ENCODE results near the gene PBX4.

PBX4 gene

GRCh38 chr19:19549804-19550464 is 68.6 kb downstream of the PBX4 start:
- CTCF ChIA-PET, result interaction anchor here (1.1 to 16.5 kb wide), 5 partner anchors 9 to 90 kb away, joined by 3 to 251 read pairs (median 3); partner anchors contain the start of genes CILP2 and YJEFN3
- TF ChIP-seq, protein P1, sequence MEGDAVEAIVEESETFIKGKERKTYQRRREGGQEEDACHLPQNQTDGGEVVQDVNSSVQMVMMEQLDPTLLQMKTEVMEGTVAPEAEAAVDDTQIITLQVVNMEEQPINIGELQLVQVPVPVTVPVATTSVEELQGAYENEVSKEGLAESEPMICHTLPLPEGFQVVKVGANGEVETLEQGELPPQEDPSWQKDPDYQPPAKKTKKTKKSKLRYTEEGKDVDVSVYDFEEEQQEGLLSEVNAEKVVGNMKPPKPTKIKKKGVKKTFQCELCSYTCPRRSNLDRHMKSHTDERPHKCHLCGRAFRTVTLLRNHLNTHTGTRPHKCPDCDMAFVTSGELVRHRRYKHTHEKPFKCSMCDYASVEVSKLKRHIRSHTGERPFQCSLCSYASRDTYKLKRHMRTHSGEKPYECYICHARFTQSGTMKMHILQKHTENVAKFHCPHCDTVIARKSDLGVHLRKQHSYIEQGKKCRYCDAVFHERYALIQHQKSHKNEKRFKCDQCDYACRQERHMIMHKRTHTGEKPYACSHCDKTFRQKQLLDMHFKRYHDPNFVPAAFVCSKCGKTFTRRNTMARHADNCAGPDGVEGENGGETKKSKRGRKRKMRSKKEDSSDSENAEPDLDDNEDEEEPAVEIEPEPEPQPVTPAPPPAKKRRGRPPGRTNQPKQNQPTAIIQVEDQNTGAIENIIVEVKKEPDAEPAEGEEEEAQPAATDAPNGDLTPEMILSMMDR (IDR thresholded peaks at IDR 0.05; ENCODE audit: control extremely low read depth, extremely low read depth, low read depth, missing control alignments), result no peak
- POLR2A ChIA-PET, result no interaction called here
- DNase-seq (ENCODE audit: extremely low spot score), result no peak

DNA sequence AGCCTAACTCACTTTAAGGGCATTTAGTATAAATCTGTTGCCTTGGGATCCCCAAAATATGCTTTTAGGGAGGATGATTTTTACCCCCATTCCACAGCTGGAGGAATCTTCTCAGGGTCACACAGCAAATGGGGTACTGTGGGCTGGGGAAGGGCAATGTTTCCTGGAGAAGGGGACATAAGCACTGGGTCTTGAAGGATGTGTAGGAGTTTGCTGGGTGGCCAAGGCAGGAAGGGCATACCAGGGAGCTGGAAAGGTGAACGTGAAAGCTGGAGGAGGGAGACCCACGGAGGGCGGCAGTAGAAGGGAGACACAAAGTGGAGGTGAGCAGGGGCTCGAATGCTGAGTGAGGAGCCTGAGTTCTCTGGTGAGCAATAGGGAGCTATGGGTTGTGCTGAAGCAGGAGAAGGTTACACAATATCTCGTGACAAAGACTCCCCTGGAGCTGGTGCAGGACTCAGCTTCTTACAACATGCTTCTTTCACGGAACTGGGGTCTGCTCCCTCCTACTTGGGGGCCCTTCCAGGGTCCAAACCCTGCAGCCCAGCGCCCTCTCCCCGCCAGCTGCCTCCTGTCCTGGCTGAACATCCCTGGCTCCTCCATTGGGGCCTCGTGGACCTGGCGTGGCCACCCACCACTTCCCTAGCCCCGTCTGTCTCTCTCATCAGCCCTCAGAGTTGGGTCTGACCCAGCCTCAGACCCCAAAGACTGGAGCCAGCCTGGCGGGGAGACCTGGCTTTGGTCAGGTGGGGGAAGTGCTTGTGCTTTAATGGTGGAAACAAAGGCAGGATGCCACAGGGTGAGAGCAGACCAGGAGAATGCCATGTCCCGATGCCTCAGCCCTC is 69.3 kb downstream of the PBX4 start:
- ChIA-PET POLR2A (no interaction called here), CTCF (interaction anchor here (1.1 to 16.5 kb wide), 4 partner anchors 9 to 91 kb away, joined by 3 to 251 read pairs (median 4); partner anchors contain the start of genes CILP2 and YJEFN3)
- no peak for DNase-seq (ENCODE audit: extremely low spot score)

DNA sequence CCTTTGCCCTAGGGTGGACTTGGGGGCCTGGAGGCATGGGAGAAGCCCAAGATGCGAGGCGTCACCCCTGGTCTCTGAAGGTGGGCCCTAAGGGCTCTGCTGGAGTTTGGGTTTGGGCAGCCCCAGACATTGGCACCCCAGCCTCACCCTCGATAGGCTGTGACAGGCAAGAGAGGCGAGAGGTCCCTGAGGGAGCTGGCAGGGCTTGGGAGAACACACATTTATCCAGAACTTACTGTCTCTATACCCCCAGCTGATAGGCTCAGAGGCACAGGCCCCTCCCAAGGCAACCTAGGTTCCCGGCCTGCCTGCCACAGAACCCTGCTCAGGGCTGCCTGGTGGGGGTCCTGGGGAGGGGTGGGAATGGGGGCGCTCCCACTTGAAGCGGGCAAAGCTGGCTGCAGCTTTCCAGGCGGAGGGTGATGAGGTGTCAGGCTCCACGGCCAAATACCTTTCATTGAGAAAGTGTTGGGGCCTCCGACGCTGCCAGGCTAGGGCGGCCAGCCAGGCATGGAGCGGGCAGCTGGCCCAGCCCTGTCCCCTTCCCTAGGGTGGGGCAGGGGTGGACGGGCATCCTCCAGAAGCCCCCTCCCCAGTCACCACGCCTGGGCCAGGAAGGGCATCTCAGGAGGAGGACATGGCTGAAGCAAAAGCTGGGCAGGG is 70.7 kb downstream of the PBX4 start:
- CTCF ChIA-PET, result interaction anchor here (16.5 kb wide), 1 partner anchor 14 kb away, joined by 251 read pairs; the partner anchor contains the start of genes CILP2 and YJEFN3
- TF ChIP-seq, protein P1 (IDR thresholded peaks at IDR 0.05; ENCODE audit: control extremely low read depth, extremely low read depth, low read depth, missing control alignments), result no peak
- POLR2A ChIA-PET, result interaction anchor here (0.5 kb wide), 1 partner anchor 116 kb away, joined by 3 read pairs; the partner anchor contains the start of gene ATP13A1
- DNase-seq (ENCODE audit: extremely low spot score), result no peak

More for the DNA sequence above, 69.3 kb downstream of the PBX4 start:
- TF ChIP-seq, protein P1 (IDR thresholded peaks at IDR 0.05; ENCODE audit: control extremely low read depth, extremely low read depth, low read depth, missing control alignments), result no peak

DNA sequence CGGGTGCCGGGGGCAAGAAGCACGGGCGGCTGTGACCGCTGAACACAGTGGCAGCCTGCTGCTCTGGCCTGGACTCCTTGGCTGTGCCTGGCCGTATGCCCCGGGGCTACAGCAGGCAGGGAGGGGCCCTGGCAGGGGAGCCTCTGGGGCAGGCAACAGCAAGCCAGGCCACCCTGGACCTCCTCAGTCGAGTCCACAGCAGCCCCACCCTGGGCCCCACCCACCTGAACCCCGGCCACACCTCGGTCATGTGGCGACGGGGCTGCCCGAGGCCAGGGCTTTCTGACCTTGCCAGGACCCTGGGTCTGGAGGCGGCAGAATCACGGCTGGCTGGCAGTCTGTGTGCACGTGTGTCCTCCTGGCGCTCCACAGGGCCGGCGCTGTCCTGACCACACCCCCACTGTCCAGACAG is 71.7 kb downstream of the PBX4 start:
- TF ChIP-seq, protein P1 (IDR thresholded peaks at IDR 0.05; ENCODE audit: control extremely low read depth, extremely low read depth, low read depth, missing control alignments), result no peak
- CTCF ChIA-PET, result interaction anchor here (2.0 to 16.5 kb wide), 2 partner anchors 9 to 13 kb away, joined by 11 to 251 read pairs; partner anchors contain the start of genes CILP2 and YJEFN3
- no peak for DNase-seq (ENCODE audit: extremely low spot score)
- POLR2A ChIA-PET, result no interaction called here

DNA sequence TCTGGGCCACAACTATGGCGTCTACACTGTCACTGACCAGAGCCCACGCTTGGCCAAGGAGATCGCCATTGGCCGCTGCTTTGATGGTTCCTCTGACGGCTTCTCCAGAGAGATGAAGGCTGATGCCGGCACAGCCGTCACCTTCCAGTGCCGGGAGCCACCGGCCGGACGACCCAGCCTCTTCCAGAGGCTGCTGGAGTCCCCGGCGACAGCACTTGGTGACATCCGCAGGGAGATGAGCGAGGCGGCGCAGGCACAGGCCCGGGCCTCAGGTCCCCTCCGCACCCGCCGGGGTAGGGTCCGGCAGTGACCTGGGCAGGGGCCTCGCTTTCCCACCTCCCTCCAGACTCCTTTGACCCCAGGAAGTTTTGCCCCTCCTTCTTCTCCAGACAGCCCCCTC is 72.8 kb downstream of the PBX4 start:
- POLR2A ChIA-PET, result no interaction called here
- CTCF ChIA-PET, result interaction anchor here (2.0 to 16.5 kb wide), 2 partner anchors 10 to 11 kb away, joined by 11 to 251 read pairs; partner anchors contain the start of genes CILP2 and YJEFN3
- TF ChIP-seq, protein P1 (IDR thresholded peaks at IDR 0.05; ENCODE audit: control extremely low read depth, extremely low read depth, low read depth, missing control alignments), result no peak
- no peak for DNase-seq (ENCODE audit: extremely low spot score)

Data from GM10248 (cell line).